NCI-H345 treated with DMSO at 0.1 percent for 48 hours (cell line): ENCODE data around the gene KIF16B.
"Not testable (repeated sequence)": the region's sequence is repeated elsewhere in the genome, so short reads cannot be mapped to it uniquely, and the experiment has no call there.

Experiments used
- DNase-seq: peaks from one replicate; lab custom pipeline; 2025; ENCODE audit not compliant: unreplicated experiment; lab: John Stamatoyannopoulos, UW

The KIF16B gene

GRCh38 chr20:16439540-16439939 lies 133.7 kb downstream of the KIF16B start:
- not testable (repeated sequence) for DNase-seq

DNA sequence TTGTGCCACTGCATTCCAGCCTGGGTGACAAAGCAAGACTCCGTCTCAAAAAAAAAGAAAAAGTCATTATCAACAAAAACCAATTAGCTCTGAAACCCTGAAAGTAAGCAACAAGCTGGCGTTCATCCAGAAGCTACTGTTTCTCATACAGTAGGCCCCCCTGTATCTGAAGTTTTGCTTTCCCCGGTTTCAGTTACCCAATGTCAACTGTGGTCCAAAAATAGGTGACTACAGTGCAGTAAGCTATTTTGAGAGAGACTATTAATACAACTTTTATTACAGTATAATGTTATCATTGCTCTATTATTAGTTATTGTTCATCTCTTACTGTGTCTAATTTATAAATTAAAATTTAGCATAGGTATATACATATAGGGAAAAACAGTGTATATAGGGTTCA lies 135.1 kb downstream of the KIF16B start:
- no peak for DNase-seq

- no peak for DNase-seq
These were observed 135.8 kb downstream of the KIF16B start for GRCh38 chr20:16437387-16437996.

DNA sequence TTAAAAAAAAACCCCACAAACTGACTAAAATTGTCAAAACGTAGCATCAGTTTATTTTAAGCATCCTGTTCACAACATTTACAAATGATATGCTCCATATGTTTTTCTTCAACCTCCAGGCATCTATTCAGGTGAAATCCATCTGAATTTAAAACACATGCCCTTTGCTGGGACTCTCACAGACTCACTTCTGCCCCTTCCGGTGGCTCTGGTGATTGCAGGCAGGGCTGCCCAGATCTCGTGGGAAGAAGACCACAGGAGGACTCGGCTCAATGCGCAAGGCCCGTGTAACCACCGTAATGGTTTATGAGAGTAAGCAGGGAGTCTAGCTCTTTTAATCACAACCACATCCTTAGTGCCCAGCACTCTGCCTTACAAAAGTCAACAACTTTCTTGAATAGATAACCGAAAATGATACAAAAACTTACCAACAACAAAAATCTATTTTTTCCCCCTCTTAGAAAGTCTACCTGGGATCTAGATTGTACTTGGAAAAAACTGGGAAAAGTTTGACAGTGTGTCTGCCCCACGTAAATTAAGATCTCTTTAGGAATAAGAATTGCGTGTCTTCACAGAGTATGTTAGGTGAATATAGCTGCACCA lies 139.1 kb downstream of the KIF16B start:
- no peak for DNase-seq

- no peak for DNase-seq
These were observed 140.0 kb downstream of the KIF16B start for GRCh38 chr20:16433293-16433580.

GRCh38 chr20:16432466-16433292 lies 140.6 kb downstream of the KIF16B start:
- no peak for DNase-seq

DNA sequence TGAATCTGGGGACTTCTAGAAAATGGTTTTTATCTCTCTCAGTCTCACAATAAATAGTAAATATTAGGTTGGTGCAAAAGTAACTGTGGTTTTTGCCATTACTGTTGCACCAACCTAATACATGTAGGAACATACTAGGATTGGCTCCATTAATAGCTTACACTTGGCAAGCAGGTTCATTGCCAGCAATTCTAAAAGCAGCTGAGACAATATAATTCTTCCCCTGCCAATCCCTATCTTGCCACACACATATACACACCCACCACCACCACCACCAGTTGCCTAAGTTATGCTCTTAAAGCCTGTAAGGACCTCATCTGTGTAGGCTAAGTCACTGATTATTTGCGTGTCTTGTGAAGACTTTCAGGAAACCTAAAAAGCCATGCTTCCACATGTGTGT lies 145.1 kb downstream of the KIF16B start:
- no peak for DNase-seq

- DNase-seq = no peak
These were observed 145.7 kb downstream of the KIF16B start for GRCh38 chr20:16427571-16427970.

DNA sequence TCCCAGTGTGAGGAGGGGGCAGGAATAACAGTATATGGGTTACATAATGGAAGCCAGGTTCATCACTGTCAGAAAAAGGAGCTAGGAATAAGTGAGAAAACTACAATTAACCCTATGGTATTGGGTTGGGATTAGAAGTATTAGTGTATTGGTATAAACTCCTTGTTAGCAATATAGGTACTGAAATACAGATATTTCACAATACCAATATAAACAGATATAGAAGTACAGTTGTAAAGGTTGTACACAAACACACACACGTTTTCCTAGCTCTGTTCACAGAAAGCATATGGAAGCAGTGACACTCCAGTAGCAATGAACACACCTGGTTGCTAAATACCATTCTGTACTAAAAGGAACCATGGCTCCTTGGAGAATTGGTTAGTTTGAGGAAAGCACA lies 148.5 kb downstream of the KIF16B start:
- no peak for DNase-seq

DNA sequence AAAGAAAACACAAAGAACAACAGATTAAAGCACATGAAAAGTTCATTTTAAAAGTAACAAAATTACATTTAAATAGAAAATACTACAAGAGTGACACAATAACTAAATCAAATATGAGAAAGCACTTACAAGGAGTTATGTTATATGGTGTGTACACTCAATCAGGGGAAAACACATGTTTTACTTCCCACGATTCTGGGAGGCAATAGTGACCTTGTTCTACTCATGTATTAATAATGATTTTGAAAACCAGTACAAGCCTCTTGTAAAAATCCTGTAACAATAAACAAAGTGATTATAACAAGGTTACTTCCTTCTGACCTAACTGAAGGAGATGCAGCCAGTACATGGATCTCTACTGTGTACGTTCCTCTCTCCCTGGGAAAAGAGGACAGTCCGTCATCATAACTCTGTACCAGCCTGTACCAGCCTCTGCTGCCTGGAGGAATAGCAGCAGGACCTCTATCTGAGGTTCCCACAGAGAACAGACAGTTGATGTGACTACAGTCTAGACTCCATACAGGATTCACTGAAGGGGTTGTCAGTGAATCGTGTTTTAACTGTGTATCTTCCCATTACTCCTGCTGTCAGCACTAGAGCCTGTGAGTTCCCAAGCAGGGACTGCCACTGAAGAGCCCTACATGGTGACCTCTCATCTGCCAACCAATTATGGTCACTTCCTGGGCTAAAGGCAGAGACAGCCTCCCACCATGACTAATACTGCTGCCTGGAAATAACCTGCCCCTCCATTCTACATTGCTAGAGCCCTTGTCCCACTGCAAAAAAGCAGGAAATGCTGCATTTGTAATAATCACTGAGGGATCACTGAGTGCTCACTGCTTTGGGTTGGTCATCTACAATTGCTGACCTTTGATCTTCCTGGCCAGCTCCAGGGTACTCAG lies 149.7 kb downstream of the KIF16B start:
- DNase-seq = no peak

GRCh38 chr20:16419138-16419715 lies 154.0 kb downstream of the KIF16B start:
- no peak for DNase-seq

DNA sequence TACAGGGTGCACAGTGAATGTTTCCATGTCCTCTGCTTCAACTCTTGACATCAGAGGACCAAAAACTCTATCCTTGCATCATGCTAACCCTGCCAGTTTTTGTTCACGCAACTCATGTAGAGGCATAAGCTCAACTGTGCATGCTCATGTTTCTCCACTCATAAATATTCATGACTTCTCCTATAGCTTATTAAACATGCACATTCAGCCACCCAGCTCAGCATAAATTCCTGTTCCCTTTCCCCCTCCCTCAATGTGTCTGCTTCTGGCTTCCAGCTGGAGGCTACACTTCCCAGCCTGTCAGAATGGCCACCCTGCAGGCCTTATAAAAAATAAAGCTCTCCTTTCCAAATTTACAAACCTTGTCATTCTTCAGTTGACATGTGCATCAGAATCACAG lies 154.6 kb downstream of the KIF16B start:
- DNase-seq = no peak

DNA sequence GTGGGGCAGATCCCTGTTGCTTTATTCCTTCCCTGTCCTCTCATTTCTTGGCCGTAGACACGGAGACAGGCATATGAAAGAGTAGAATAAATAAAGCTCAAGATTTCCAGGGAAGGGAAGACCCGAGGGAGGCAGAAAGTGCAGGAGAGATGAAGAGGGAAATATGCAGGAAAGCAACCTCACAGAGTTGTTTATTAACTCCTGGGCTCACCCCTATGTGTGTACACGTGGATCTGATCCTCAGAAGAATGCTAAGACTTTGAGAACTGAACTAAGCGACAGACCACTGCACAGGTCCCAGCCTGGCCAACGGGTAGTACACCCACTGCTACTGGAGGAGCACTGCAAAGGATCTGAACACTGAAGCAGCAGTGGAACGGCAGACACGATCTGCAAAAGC lies 156.2 kb downstream of the KIF16B start:
- no peak for DNase-seq

- no peak for DNase-seq
These were observed 157.9 kb downstream of the KIF16B start for GRCh38 chr20:16415071-16416053.

- DNase-seq = no peak
These were observed 160.3 kb downstream of the KIF16B start for GRCh38 chr20:16412906-16413305.

GRCh38 chr20:16411361-16411760 lies 161.9 kb downstream of the KIF16B start:
- no peak for DNase-seq

DNA sequence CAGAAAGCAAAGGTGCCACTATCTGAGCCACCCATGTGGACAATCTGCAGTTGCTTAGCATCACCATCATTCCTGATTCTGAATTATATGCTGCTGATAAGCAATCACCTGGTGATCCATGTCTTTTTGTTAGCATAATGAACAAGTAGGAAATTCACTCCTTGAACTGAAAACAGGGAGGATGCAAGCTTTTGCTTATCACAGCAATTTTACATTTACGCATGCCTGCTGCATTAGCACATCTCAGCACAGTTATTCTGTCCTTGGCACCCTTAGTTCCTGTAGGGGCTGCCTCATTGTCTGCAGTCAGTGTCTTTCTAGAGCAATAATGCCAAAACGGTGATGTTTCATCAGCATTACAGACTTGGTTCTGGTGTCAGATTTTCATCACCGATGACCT lies 162.6 kb downstream of the KIF16B start:
- no peak for DNase-seq

- no peak for DNase-seq
These were observed 164.3 kb downstream of the KIF16B start for GRCh38 chr20:16408981-16409380.

DNA sequence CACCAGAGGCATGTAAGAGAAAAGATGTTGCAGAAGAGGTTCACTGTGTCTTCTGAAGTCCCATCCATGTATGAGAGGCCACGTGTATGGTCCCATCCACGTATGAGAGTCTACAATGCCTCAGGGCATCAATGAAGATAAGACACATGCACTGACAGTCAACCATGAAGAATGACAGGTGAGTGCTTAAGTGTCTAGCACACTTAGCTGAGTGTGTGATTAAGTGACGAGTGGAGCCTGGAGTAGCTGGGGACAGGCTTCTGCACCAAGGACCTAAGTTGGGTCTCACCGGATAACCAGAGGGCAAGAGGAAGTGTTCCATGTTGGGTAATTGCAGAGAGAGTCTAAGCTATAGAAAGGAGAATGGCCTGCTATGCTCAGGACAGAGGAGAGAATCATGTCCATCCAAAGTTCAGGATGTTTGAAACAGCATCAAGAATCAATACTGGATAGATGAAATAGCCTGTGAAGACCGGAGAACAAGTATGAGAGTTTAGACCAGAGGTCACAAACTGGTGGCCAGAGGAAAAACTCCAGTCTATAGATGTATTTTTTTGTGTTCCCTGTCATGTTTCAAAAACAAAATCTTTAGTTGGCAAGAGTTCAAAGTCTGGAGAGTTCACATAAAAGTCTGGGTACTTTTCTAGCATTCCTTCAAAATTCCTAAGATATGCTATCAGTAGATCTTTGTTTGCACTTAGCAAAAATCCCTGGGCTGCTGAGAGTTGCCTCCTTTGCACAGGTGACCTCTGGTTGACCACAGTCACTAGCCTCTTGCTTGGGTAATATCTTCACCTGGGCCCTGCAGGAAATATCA lies 165.8 kb downstream of the KIF16B start:
- DNase-seq = no peak
